CD14-positive monocyte (primary cell): ENCODE data around the gene SPCS2. TPM values are rescaled to one million over a fixed set of nuclear protein-coding genes. Genes with fewer than 3 reads are reported as not detected.

Experiments used
- DNase-seq, 3 donors: peaks; one replicate each; pipeline ENCODE4 v3.0.0-alpha.2; 2011 to 2022
- H2AFZ ChIP-seq: 2 replicates; pipeline ENCODE4 v1.6.0; 2012; ENCODE audit warnings: mild to moderate bottlenecking, low read depth, low read length, inconsistent platforms; ENCODE audit not compliant: insufficient read depth, poor library complexity, severe bottlenecking
- H3K27ac ChIP-seq, 2 donors: 1 replicate in 1 of 2; 2 replicates in 1 of 2; pipeline ENCODE4 v1.5.1; 2012 to 2013; ENCODE audit warnings: low read length in 2 of 2, control low read depth in 1 of 2, inconsistent platforms in 1 of 2, low read depth in 1 of 2, mild to moderate bottlenecking in 1 of 2
- H3K27me3 ChIP-seq, 2 donors: one replicate each; pipeline versions ENCODE4 v1.6.0 to v1.6.1; 2011 to 2013; ENCODE audit warnings: low read length in 2 of 2; ENCODE audit not compliant: control insufficient read depth in 2 of 2, insufficient read depth in 2 of 2
- H3K36me3 ChIP-seq, 2 donors: replicated peaks in 1 of 2; 1 replicate in 1 of 2; 2 replicates in 1 of 2; pipeline versions ENCODE4 v1.5.1 to v1.6.1; 2012 to 2013; ENCODE audit warnings: low read length in 2 of 2, control low read depth in 1 of 2, inconsistent platforms in 1 of 2, mild to moderate bottlenecking in 1 of 2; ENCODE audit not compliant: insufficient read depth in 2 of 2, control insufficient read depth in 1 of 2
- H3K4me1 ChIP-seq, 2 donors: 1 replicate in 1 of 2; 2 replicates in 1 of 2; pipeline versions ENCODE4 v1.5.1 to v1.6.1; 2012 to 2013; ENCODE audit warnings: low read length in 2 of 2, control low read depth in 1 of 2, inconsistent platforms in 1 of 2, mild to moderate bottlenecking in 1 of 2, moderate library complexity in 1 of 2; ENCODE audit not compliant: insufficient read depth in 2 of 2, control insufficient read depth in 1 of 2
- H3K4me2 ChIP-seq: replicated peaks from 2 replicates; pipeline ENCODE3; 2012; ENCODE audit warnings: low read length, moderate library complexity, mild to moderate bottlenecking; ENCODE audit not compliant: poor library complexity, severe bottlenecking; ENCODE audit errors: extremely low read depth
- H3K4me3 ChIP-seq, 3 experiments: fragments of 200-600 bp in 1 of 3; sonication (generic) in 1 of 3; replicated peaks in 1 of 3; 1 replicate in 2 of 3; 2 replicates in 1 of 3; pipeline ENCODE4 v1.5.1; 2011 to 2013; ENCODE audit warnings: low read length in 3 of 3, mild to moderate bottlenecking in 3 of 3, control low read depth in 2 of 3, low read depth in 2 of 3, inconsistent platforms in 1 of 3, moderate library complexity in 1 of 3
- H3K79me2 ChIP-seq: 2 replicates; pipeline ENCODE4 v1.6.0; 2012; ENCODE audit warnings: mild to moderate bottlenecking, control low read depth, inconsistent platforms, low read length, moderate library complexity; ENCODE audit not compliant: insufficient read depth
- H3K9ac ChIP-seq: 2 replicates; pipeline ENCODE4 v1.6.0; 2017; ENCODE audit warnings: low read length, mild to moderate bottlenecking; ENCODE audit not compliant: insufficient read depth, poor library complexity, severe bottlenecking
- H3K9me3 ChIP-seq, 2 donors: replicated peaks in 1 of 2; 1 replicate in 1 of 2; 2 replicates in 1 of 2; pipeline versions ENCODE4 v1.5.1 to v1.6.1; 2012 to 2013; ENCODE audit warnings: low read length in 2 of 2, control low read depth in 1 of 2; ENCODE audit not compliant: control insufficient read depth in 1 of 2, insufficient read depth in 1 of 2
- H4K20me1 ChIP-seq: 2 replicates; pipeline ENCODE4 v1.6.0; 2012; ENCODE audit warnings: mild to moderate bottlenecking, low read length, control low read depth, moderate library complexity; ENCODE audit not compliant: insufficient read depth
- H3K27ac Mint-ChIP-seq, 7 donors: one replicate each; pipeline ENCODE4 v1.8.0; 2020; ENCODE audit warnings: mild to moderate bottlenecking in 7 of 7, mixed read lengths in 7 of 7, moderate library complexity in 6 of 7, inconsistent platforms in 2 of 7
- H3K27me3 Mint-ChIP-seq, 3 donors: one replicate each; pipeline ENCODE4 v1.8.0; 2021 to 2022; ENCODE audit warnings: low read depth in 3 of 3, mild to moderate bottlenecking in 3 of 3, mixed read lengths in 3 of 3, moderate library complexity in 3 of 3, inconsistent platforms in 1 of 3
- H3K36me3 Mint-ChIP-seq, 2 donors: one replicate each; pipeline ENCODE4 v1.8.0; 2020; ENCODE audit warnings: mixed read lengths in 2 of 2, inconsistent platforms in 1 of 2, mild to moderate bottlenecking in 1 of 2
- H3K4me1 Mint-ChIP-seq: one replicate; pipeline ENCODE4 v1.8.0; 2020; ENCODE audit warnings: mild to moderate bottlenecking, mixed read lengths
- H3K4me3 Mint-ChIP-seq, 2 donors: one replicate each; pipeline ENCODE4 v1.8.0; 2020; ENCODE audit warnings: mild to moderate bottlenecking in 2 of 2, mixed read lengths in 2 of 2, moderate library complexity in 1 of 2
- H3K9me3 Mint-ChIP-seq, 7 donors: one replicate each; pipeline ENCODE4 v1.8.0; 2020 to 2022; ENCODE audit warnings: mixed read lengths in 7 of 7, mild to moderate bottlenecking in 6 of 7, moderate library complexity in 6 of 7, inconsistent platforms in 2 of 7
- CTCF ChIP-seq: fragments of 200-600 bp; IDR thresholded peaks from one replicate; pipeline ENCODE4 v1.8.0; 2022; ENCODE audit warnings: antibody characterized with exemption, mild to moderate bottlenecking
- WGBS: methylation state at CpG from one replicate; pipeline ENCODE4 v1.1.5; 2013; ENCODE audit warnings: missing lambda C conversion rate; ENCODE audit not compliant: insufficient coverage; 5-methylcytosine and 5-hydroxymethylcytosine counted together
- intact Hi-C, 2 donors: fragments of 100-400 bp; cut with micrococcal nuclease; formaldehyde crosslinking; loops; one replicate each; pipeline versions ENCODE4 v1.15.0 to v1.15.1; 2023
- polyA plus RNA-seq, 3 donors: library from polyadenylated mRNA; depleted of rRNA in 1 of 3; unstranded in 2 of 3; stranded (reverse) in 1 of 3; fragments of 300-500 nt in 2 of 3; fragments of >200 nt in 1 of 3; fragmentation: Illumina TruSeq in 2 of 3; gene quantifications; 1 replicate in 2 of 3; 2 replicates in 1 of 3; pipeline ENCODE4 v1.2.3, GENCODE V29; 2012 to 2021
- small RNA-seq: library from RNA; depleted of rRNA; stranded (forward); fragments of <200 nt; gene quantifications from one replicate; pipeline ENCODE3, GENCODE V24; 2012; ENCODE audit warnings: low read depth; ENCODE audit not compliant: insufficient read length

SPCS2 gene
- polyA plus RNA-seq, 3 donors = 12.4 to 185 (median 150) TPM

- no peak overlapping the region for H3K27ac Mint-ChIP-seq
- TF ChIP-seq CTCF = no peak
- H4K20me1 ChIP-seq = no peaks in the 10 kb centered on the region
- H3K79me2 ChIP-seq = no peaks in the 10 kb centered on the region
- H3K27ac ChIP-seq = no peak overlapping the region
- H3K4me1 Mint-ChIP-seq = no peaks in the 10 kb centered on the region
- H2AFZ ChIP-seq = no peak overlapping the region
- H3K4me3 ChIP-seq = no peak overlapping the region
- intact Hi-C loops = loop anchor here in 1 of 2 donors (2.0 to 10.0 kb wide), 2 partner anchors 109 to 223 kb away; no protein-coding TSS in a partner anchor
- no peak overlapping the region for H3K4me3 Mint-ChIP-seq
- DNase-seq = no peak
- peaks cover 0 to 3% (median 2%) of the 10 kb centered on the region in 3 donors for H3K27me3 Mint-ChIP-seq
- no CpG with 5 or more reads among the region's 1 CpG for WGBS
- no peak overlapping the region for H3K4me2 ChIP-seq
- H3K36me3 ChIP-seq = no peaks in the 10 kb centered on the region
- no peaks in the 10 kb centered on the region for H3K9me3 ChIP-seq
- H3K27me3 ChIP-seq = no peaks in the 10 kb centered on the region
- no peaks in the 10 kb centered on the region for H3K4me1 ChIP-seq
- H3K9ac ChIP-seq = no peak overlapping the region
- H3K36me3 Mint-ChIP-seq = no peaks in the 10 kb centered on the region
- no peaks in the 10 kb centered on the region for H3K9me3 Mint-ChIP-seq
Measured at GRCh38 chr11:75025561-75025960, 76.5 kb downstream of the SPCS2 start.

- H3K9me3 Mint-ChIP-seq = no peaks in the 10 kb centered on the region
- H3K4me1 Mint-ChIP-seq = peaks cover 5% of the 10 kb centered on the region
- TF ChIP-seq CTCF = no peak
- H3K27me3 Mint-ChIP-seq = peaks cover 0 to 4% (median 3%) of the 10 kb centered on the region in 3 donors
- no peak overlapping the region for H2AFZ ChIP-seq
- H3K27ac Mint-ChIP-seq = peak overlapping the region in 1 of 7 donors; percentile 1
- H4K20me1 ChIP-seq = no peaks in the 10 kb centered on the region
- H3K36me3 ChIP-seq = no peaks in the 10 kb centered on the region
- no peak overlapping the region for H3K4me3 Mint-ChIP-seq
- H3K4me2 ChIP-seq = no peak overlapping the region
- no peaks in the 10 kb centered on the region for H3K9me3 ChIP-seq
- no peak overlapping the region for H3K4me3 ChIP-seq
- no peak overlapping the region for H3K9ac ChIP-seq
- no peak for DNase-seq
- H3K4me1 ChIP-seq = no peaks in the 10 kb centered on the region
- no peaks in the 10 kb centered on the region for H3K79me2 ChIP-seq
- intact Hi-C loops = loop anchor here in 1 of 2 donors (10.0 kb wide), 1 partner anchor 106 kb away; no protein-coding TSS in a partner anchor
- no peaks in the 10 kb centered on the region for H3K36me3 Mint-ChIP-seq
- no peaks in the 10 kb centered on the region for H3K27me3 ChIP-seq
- H3K27ac ChIP-seq = no peak overlapping the region
Measured at GRCh38 chr11:75028321-75028720, 79.3 kb downstream of the SPCS2 start.

Small RNA genes within 50 kb of the gene (small RNA-seq; reads per million reads assigned to genes)
- gene RNU6-216P = not detected

Other genes with a start within 250 kb of the SPCS2 start
- not detected for gene CHRDL2, start 217.8 kb upstream of the SPCS2 start, polyA plus RNA-seq
- 10 to 100 TPM in 1 of 3 donors, 1 to 10 TPM in 2; 1.4 to 16.2 (median 2.0) TPM for gene RNF169, start 200.4 kb upstream of the SPCS2 start, polyA plus RNA-seq
- 1 to 10 TPM; 1.2 to 3.6 (median 3.5) TPM for gene XRRA1, start 175 bp upstream of the SPCS2 start, polyA plus RNA-seq
- gene NEU3, start 39.7 kb downstream of the SPCS2 start, polyA plus RNA-seq = 10 to 100 TPM in 1 of 3 donors, 1 to 10 TPM in 2; 2.3 to 25.1 (median 3.9) TPM
- not detected for gene OR2AT4, start 147.6 kb downstream of the SPCS2 start, polyA plus RNA-seq
- gene SLCO2B1, start 201.8 kb downstream of the SPCS2 start, polyA plus RNA-seq = under 1 TPM in 2 of 3 donors, not detected in 1; 0.13 to 0.47 TPM